ENCODE results near the gene GRIK4. TPM values are rescaled to one million over a fixed set of nuclear protein-coding genes. Genes with fewer than 3 reads are reported as not detected.

Gene GRIK4
- total RNA-seq, 1 experiment from 2014 or later: not detected

GRCh38 chr11:120834686-120835210 is 323.2 kb downstream of the GRIK4 start:
- no peak for TF ChIP-seq EZH2 (IDR thresholded peaks at IDR 0.05; ENCODE audit: low read length, unreplicated experiment)
- no peak for TF ChIP-seq EZH2phosphoT487 (IDR thresholded peaks at IDR 0.05; ENCODE audit: borderline replicate concordance, low read length)
- no peak for TF ChIP-seq CTCF (conservative IDR thresholded peaks at IDR 0.05; ENCODE audit: low read depth, low read length)
- intact Hi-C loops (cut with micrococcal nuclease): no loop called here
- DNase-seq: no peak
- Histone ChIP-seq H3K4me1 (ENCODE audit: insufficient read depth, low read length) (no peaks in the 10 kb centered on the region), H3F3A (ENCODE audit: low read length, unreplicated experiment) (no peaks in the 10 kb centered on the region), H3K27ac (ENCODE audit: low read length) (no peak overlapping the region), H3K79me2 (ENCODE audit: low read length) (no peaks in the 10 kb centered on the region), H3K27me3 (ENCODE audit: low read length) (peaks cover 92% of the 10 kb centered on the region), H3K36me3 (ENCODE audit: low read depth, low read length) (no peaks in the 10 kb centered on the region), H3K9me2 (replicated peaks; ENCODE audit: low read length) (no peaks in the 10 kb centered on the region), H2AFZ (ENCODE audit: low read length) (no peak overlapping the region), H3K9ac (ENCODE audit: low read length) (no peak overlapping the region), H4K20me1 (ENCODE audit: low read length) (no peaks in the 10 kb centered on the region), H3K9me3 (ENCODE audit: low read length) (no peaks in the 10 kb centered on the region), H3K4me2 (ENCODE audit: low read length) (no peak overlapping the region), H3K4me3 (ENCODE audit: low read length) (no peak overlapping the region)
- ChIA-PET POLR2A (ENCODE audit: unreplicated experiment) (no interaction called here), CTCF (no interaction called here)
- no TSS peak for BruUV-seq (replicated peaks)
- no peak for ATAC-seq

- DNase-seq (peak; percentile 31), ATAC-seq (peak; percentile 31; the same call in 1 of the 2 replicates)
- H3K9ac ChIP-seq (ENCODE audit: low read length): no peak overlapping the region
- no peaks in the 10 kb centered on the region for H3K9me3 ChIP-seq (ENCODE audit: low read length)
- CTCF ChIA-PET: no interaction called here
- H3K4me2 ChIP-seq (ENCODE audit: low read length): no peak overlapping the region
- peaks cover 93% of the 10 kb centered on the region for H3K27me3 ChIP-seq (ENCODE audit: low read length)
- no peak overlapping the region for H3K4me3 ChIP-seq (ENCODE audit: low read length)
- no peak overlapping the region for H3K27ac ChIP-seq (ENCODE audit: low read length)
- no peaks in the 10 kb centered on the region for H3K79me2 ChIP-seq (ENCODE audit: low read length)
- intact Hi-C loops (cut with micrococcal nuclease): no loop called here
- H4K20me1 ChIP-seq (ENCODE audit: low read length): no peaks in the 10 kb centered on the region
- no peaks in the 10 kb centered on the region for H3K4me1 ChIP-seq (ENCODE audit: insufficient read depth, low read length)
- no peak overlapping the region for H2AFZ ChIP-seq (ENCODE audit: low read length)
- no peaks in the 10 kb centered on the region for H3K9me2 ChIP-seq (replicated peaks; ENCODE audit: low read length)
- TF ChIP-seq CTCF (conservative IDR thresholded peaks at IDR 0.05; ENCODE audit: low read depth, low read length) (0 out of 2 replicates have a peak, but pooled peaks have one; percentile 10), EZH2 (IDR thresholded peaks at IDR 0.05; ENCODE audit: low read length, unreplicated experiment) (no peak)
- POLR2A ChIA-PET (ENCODE audit: unreplicated experiment): no interaction called here
- H3F3A ChIP-seq (ENCODE audit: low read length, unreplicated experiment): no peaks in the 10 kb centered on the region
- BruUV-seq (replicated peaks): no TSS peak
- H3K36me3 ChIP-seq (ENCODE audit: low read depth, low read length): no peaks in the 10 kb centered on the region
Measured at GRCh38 chr11:120835601-120836228, 324.2 kb downstream of the GRIK4 start.

- no TSS peak for BruUV-seq (replicated peaks)
- Histone ChIP-seq H3K9ac (ENCODE audit: low read length) (no peak overlapping the region), H3K4me3 (ENCODE audit: low read length) (no peak overlapping the region), H2AFZ (ENCODE audit: low read length) (no peak overlapping the region), H3K4me1 (ENCODE audit: insufficient read depth, low read length) (no peaks in the 10 kb centered on the region), H3F3A (ENCODE audit: low read length, unreplicated experiment) (no peaks in the 10 kb centered on the region), H3K27me3 (ENCODE audit: low read length) (peaks cover 92% of the 10 kb centered on the region), H3K79me2 (ENCODE audit: low read length) (no peaks in the 10 kb centered on the region), H4K20me1 (ENCODE audit: low read length) (no peaks in the 10 kb centered on the region), H3K27ac (ENCODE audit: low read length) (no peak overlapping the region), H3K9me3 (ENCODE audit: low read length) (no peaks in the 10 kb centered on the region), H3K4me2 (ENCODE audit: low read length) (no peak overlapping the region), H3K36me3 (ENCODE audit: low read depth, low read length) (no peaks in the 10 kb centered on the region), H3K9me2 (replicated peaks; ENCODE audit: low read length) (no peaks in the 10 kb centered on the region)
- ChIA-PET CTCF (no interaction called here), POLR2A (ENCODE audit: unreplicated experiment) (no interaction called here)
- intact Hi-C loops (cut with micrococcal nuclease): no loop called here
- DNase-seq (no peak), ATAC-seq (no peak)
- no peak for TF ChIP-seq EZH2 (IDR thresholded peaks at IDR 0.05; ENCODE audit: low read length, unreplicated experiment)
- TF ChIP-seq EZH2phosphoT487 (IDR thresholded peaks at IDR 0.05; ENCODE audit: borderline replicate concordance, low read length): no peak
- no peak for TF ChIP-seq CTCF (conservative IDR thresholded peaks at IDR 0.05; ENCODE audit: low read depth, low read length)
Measured at GRCh38 chr11:120837696-120838095, 326.1 kb downstream of the GRIK4 start.

Measured in PC-3 (cell line).